SU-DHL-6 (cell line): ENCODE data around the gene DPP6.

Source experiments
- H2AFZ ChIP-seq: fragments of 200-600 bp; sonication (generic); 2 replicates; pipeline ENCODE4 v1.6.1; 2014; ENCODE audit warnings: low read depth, mild to moderate bottlenecking, moderate library complexity, mixed read lengths, antibody characterized with exemption, low read length; ENCODE audit not compliant: severe bottlenecking
- H3F3A ChIP-seq: fragments of 200-600 bp; shearing (Covaris generic); 2 replicates; pipeline ENCODE4 v1.6.0; 2016; ENCODE audit warnings: antibody characterized with exemption, mild to moderate bottlenecking; ENCODE audit not compliant: insufficient read depth
- H3K27ac ChIP-seq: fragments of 200-600 bp; sonication (generic); 2 replicates; pipeline ENCODE4 v1.5.1; 2016; ENCODE audit warnings: low read depth, mild to moderate bottlenecking, low read length, moderate library complexity, mixed read lengths
- H3K27me3 ChIP-seq: fragments of 200-600 bp; sonication (generic), shearing (Covaris generic); 2 replicates; pipeline ENCODE4 v1.6.0; 2014; ENCODE audit warnings: mild to moderate bottlenecking, low read length
- H3K36me3 ChIP-seq: fragments of 200-600 bp; sonication (generic); 2 replicates; pipeline ENCODE4 v1.6.1; 2014; ENCODE audit warnings: mild to moderate bottlenecking, low read length, mixed read lengths
- H3K4me2 ChIP-seq: fragments of 300-600, 200-600 bp; shearing (Covaris generic), sonication (generic); 2 replicates; pipeline ENCODE4 v1.6.0; 2014; ENCODE audit warnings: low read length, low read depth, mild to moderate bottlenecking; ENCODE audit not compliant: poor library complexity, severe bottlenecking
- H3K4me3 ChIP-seq: fragments of 200-600 bp; sonication (generic); 2 replicates; pipeline ENCODE4 v1.5.1; 2014; ENCODE audit warnings: antibody characterized with exemption, low read length, mild to moderate bottlenecking, mixed read lengths; ENCODE audit not compliant: insufficient read depth, poor library complexity, severe bottlenecking
- H3K79me2 ChIP-seq: fragments of 200-600 bp; sonication (generic); 2 replicates; pipeline ENCODE4 v1.6.1; 2014; ENCODE audit warnings: mild to moderate bottlenecking, low read length, moderate library complexity; ENCODE audit not compliant: insufficient read depth
- H3K9ac ChIP-seq: fragments of 200-600 bp; sonication (generic); 2 replicates; pipeline ENCODE4 v1.7.0; 2014; ENCODE audit warnings: mild to moderate bottlenecking, low read length
- H3K9me2 ChIP-seq: fragments of 200-600 bp; sonication (generic); replicated peaks from 2 replicates; pipeline ENCODE4 v1.6.1; 2014; ENCODE audit warnings: low read length; ENCODE audit not compliant: insufficient read depth
- H3K9me3 ChIP-seq: fragments of 200-600 bp; sonication (generic); 2 replicates; pipeline ENCODE4 v1.6.1; 2014; ENCODE audit warnings: low read length, mixed read lengths; ENCODE audit not compliant: insufficient read depth
- H4K20me1 ChIP-seq: fragments of 200-600 bp; sonication (generic); 2 replicates; pipeline ENCODE4 v1.6.1; 2014; ENCODE audit warnings: low read depth, mild to moderate bottlenecking, antibody characterized with exemption, low read length, moderate library complexity, mixed read lengths
- EZH2phosphoT487 ChIP-seq: fragments of 200-600 bp; sonication (generic), shearing (Covaris generic); conservative IDR thresholded peaks from 2 replicates; pipeline ENCODE4 v1.6.1; 2018; ENCODE audit warnings: mild to moderate bottlenecking, antibody characterized with exemption, low read length, moderate library complexity, mixed read lengths
- TF ChIP-seq, protein P1 (sequence below): fragments of 200-600 bp; sonication (generic); IDR thresholded peaks from one replicate; pipeline ENCODE4 v1.5.1; 2017; ENCODE audit warnings: antibody characterized with exemption, mild to moderate bottlenecking, low read length, moderate library complexity; ENCODE audit not compliant: insufficient read depth, poor library complexity, severe bottlenecking

Gene DPP6

DNA sequence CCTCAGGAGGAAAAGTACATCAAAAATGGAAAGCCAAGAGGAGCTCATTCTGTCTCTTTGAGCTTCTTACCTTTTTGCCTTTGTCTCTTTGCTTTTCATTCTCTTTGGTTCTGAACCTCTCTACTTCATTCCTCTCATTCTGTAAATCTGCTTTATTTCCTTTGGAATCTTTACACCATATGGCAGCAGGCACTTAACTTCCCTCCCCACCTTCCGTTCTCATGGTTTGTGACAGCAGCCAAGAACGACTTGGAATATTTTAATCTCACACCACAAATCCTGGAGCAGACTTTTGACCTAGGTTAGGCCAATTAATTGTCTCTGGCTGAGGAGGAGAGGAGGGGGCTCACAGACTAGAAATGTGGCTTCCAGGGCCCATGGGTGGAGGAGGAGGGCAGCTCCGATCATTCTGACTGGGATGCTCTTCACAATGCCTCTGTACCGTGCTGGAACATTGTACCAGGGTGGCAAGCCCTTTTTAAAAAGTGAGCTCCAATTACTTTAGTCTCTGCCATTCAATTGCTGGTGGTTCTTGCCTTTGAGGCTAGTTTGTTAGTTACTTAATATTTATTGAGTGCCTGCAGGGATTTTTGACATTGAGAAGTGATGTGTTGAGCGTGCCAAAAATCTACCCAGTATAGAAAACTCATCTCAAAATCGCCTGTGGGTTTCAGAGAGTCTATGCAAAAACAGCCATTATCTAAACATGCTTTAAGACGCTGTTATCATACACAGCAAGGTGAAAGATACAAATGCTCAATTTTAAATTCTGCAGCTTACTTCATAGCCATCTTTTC is 386.6 kb downstream of the DPP6 start:
- no peak overlapping the region for H3K4me2 ChIP-seq
- no peak overlapping the region for H2AFZ ChIP-seq
- no peaks in the 10 kb centered on the region for H3K9me2 ChIP-seq
- no peak overlapping the region for H3K4me3 ChIP-seq
- no peaks in the 10 kb centered on the region for H3K36me3 ChIP-seq
- H3K9me3 ChIP-seq = no peaks in the 10 kb centered on the region
- TF ChIP-seq EZH2phosphoT487 = no peak
- TF ChIP-seq, protein P1, sequence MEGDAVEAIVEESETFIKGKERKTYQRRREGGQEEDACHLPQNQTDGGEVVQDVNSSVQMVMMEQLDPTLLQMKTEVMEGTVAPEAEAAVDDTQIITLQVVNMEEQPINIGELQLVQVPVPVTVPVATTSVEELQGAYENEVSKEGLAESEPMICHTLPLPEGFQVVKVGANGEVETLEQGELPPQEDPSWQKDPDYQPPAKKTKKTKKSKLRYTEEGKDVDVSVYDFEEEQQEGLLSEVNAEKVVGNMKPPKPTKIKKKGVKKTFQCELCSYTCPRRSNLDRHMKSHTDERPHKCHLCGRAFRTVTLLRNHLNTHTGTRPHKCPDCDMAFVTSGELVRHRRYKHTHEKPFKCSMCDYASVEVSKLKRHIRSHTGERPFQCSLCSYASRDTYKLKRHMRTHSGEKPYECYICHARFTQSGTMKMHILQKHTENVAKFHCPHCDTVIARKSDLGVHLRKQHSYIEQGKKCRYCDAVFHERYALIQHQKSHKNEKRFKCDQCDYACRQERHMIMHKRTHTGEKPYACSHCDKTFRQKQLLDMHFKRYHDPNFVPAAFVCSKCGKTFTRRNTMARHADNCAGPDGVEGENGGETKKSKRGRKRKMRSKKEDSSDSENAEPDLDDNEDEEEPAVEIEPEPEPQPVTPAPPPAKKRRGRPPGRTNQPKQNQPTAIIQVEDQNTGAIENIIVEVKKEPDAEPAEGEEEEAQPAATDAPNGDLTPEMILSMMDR = no peak
- no peaks in the 10 kb centered on the region for H3F3A ChIP-seq
- H3K27me3 ChIP-seq = no peaks in the 10 kb centered on the region
- no peak overlapping the region for H3K9ac ChIP-seq
- no peaks in the 10 kb centered on the region for H4K20me1 ChIP-seq
- no peak overlapping the region for H3K27ac ChIP-seq
- H3K79me2 ChIP-seq = no peaks in the 10 kb centered on the region

DNA sequence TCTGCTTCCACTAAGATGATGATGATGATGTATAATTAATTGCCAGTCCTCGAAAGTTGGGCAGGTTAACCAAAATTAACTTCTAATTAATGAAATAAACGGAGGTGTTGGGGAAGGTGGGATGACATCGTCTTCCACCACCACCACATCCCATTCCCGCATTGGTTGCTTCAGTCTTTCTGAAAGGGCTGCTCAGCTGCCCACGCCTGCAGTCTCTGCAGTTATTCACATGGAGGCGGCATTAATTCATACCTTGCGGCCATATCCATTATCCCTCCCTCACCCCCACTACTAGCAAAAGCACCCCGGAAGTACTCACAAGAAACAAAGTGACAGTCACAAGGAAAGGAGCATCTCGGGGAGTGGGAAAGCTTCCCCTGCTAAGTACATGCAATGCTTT is 387.9 kb downstream of the DPP6 start:
- Histone ChIP-seq H3K9ac (no peak overlapping the region), H3K27me3 (no peaks in the 10 kb centered on the region), H3K36me3 (no peaks in the 10 kb centered on the region), H3K4me2 (no peak overlapping the region), H3K79me2 (no peaks in the 10 kb centered on the region), H3K4me3 (no peak overlapping the region), H2AFZ (no peak overlapping the region), H3F3A (no peaks in the 10 kb centered on the region), H4K20me1 (no peaks in the 10 kb centered on the region), H3K9me2 (no peaks in the 10 kb centered on the region), H3K9me3 (no peaks in the 10 kb centered on the region), H3K27ac (no peak overlapping the region)
- TF ChIP-seq, protein P1 = no peak
- TF ChIP-seq EZH2phosphoT487 = no peak

- Histone ChIP-seq H2AFZ (no peak overlapping the region), H3K27me3 (no peaks in the 10 kb centered on the region), H3K27ac (no peak overlapping the region), H3K36me3 (no peaks in the 10 kb centered on the region), H3K9ac (no peak overlapping the region), H3F3A (no peaks in the 10 kb centered on the region), H3K79me2 (no peaks in the 10 kb centered on the region), H3K4me2 (no peak overlapping the region), H3K9me3 (no peaks in the 10 kb centered on the region), H3K9me2 (no peaks in the 10 kb centered on the region), H3K4me3 (no peak overlapping the region), H4K20me1 (no peaks in the 10 kb centered on the region)
- TF ChIP-seq, protein P1 = no peak
- TF ChIP-seq EZH2phosphoT487 = no peak
Measured at GRCh38 chr7:154440651-154441050, 388.5 kb downstream of the DPP6 start.
